HG02588 (cell line): ENCODE measurements around the gene FBXO24.
A peak's percentile ranks its signal among the peaks of the same experiment; 100 is the strongest.
"Not testable (repeated sequence)": the region's sequence is repeated elsewhere in the genome, so short reads cannot be mapped to it uniquely, and the experiment has no call there.

ENCODE experiments used
- ATAC-seq: cut with Tn5 transposase; IDR thresholded peaks from one replicate; pipeline ENCODE4 v1.9.1; 2021; ENCODE audit warnings: mild to moderate bottlenecking, moderate library complexity; ENCODE audit not compliant: unreplicated experiment

Gene FBXO24

DNA sequence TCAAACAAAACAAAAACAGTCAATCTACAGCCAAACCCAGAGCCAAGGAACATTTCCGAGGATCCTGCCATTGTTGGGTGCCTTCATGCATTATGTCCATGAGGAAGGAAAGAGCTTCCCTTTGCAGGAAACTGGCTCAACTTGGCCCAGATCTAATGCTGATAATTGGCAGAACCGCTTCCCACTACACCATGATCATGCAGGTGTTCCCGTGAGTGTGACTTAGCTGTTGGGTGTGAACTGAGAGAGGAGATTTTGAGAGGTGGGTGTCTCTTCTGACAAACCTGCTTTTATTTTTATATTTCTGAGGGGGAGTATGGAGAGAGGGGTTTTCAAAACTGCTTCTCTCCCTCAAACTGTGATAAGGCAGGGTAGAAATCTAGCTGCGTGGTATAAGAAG lies 27.0 kb upstream of the FBXO24 start:
- ATAC-seq = no peak

DNA sequence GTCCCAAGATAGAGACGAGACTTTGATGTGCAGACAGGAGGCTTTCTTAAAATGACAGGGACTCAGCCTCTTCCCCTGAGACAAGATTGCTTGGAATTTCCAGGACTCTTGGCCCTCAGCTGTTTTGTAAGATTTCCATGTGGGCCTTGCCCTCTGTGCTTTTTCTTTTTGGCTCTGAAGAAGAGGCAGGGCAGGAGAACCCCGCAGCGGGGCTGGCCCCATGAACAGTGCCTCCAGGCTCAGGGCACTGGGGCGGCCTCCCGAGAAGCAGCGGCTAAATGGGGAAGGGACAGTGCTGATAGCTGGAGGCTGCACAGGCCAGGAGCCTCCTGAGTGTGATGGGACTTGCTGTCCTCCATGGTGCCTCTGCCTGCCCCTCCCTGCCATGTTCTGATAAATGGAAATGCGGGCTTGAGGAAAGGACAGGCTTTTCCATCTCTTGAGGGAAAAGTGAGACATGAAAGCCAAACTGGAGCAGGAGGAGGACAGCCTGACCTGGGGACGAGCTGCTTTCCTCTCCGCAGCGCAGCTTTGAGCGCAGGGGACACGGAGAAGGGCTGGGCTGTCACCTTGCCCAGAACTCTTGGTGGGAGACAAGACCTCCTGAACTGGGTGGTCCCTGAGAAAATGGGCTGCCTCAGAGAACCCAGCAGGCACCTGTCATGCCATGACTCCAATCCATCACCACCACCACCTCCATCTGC lies 24.5 kb upstream of the FBXO24 start:
- ATAC-seq = no peak

DNA sequence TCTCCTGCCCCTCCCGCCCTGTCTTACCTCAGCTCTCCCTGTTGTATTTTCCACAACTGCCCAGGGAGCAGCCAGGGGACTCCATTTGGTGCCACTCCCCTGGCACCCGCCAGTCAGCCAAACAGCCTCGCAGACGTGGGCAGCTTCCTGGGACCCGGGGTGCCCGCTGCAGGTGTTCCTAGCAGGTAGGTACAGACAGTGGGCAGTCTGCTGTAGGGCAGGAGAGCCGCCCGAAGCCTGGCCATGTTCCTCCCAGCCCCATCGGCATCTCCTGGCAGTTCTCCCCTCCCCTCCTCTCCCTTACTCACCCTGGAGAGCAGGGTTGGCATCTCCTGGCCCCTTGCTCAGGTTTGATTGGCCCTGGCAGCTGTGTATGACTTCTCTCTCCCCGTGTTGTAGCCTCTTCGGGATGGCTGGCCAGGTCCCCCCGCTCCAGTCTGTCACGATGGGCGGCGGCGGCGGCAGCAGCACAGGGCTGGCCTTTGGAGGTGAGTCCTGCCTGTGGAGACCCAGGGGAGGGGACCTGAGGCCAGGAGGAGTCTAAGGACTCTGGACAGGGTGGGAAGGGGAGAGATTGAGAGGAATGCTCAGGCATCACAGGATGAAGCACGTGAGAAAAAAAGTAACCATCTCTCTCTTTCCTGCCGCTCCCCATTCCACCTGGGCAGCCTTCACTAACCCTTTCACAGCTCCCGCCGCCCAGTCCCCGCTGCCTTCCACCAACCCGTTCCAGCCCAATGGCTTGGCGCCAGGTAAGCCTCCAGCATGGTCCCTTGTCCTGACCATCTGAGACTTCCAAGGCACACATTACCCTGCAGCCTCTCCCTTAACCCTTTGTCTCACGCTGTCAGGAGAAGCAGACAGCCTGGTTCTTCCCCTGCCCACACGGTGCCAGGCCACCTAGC lies 23.7 kb upstream of the FBXO24 start:
- ATAC-seq = no peak

- no peak for ATAC-seq
These were observed 23.0 kb upstream of the FBXO24 start for GRCh38 chr7:100563100-100563564.

DNA sequence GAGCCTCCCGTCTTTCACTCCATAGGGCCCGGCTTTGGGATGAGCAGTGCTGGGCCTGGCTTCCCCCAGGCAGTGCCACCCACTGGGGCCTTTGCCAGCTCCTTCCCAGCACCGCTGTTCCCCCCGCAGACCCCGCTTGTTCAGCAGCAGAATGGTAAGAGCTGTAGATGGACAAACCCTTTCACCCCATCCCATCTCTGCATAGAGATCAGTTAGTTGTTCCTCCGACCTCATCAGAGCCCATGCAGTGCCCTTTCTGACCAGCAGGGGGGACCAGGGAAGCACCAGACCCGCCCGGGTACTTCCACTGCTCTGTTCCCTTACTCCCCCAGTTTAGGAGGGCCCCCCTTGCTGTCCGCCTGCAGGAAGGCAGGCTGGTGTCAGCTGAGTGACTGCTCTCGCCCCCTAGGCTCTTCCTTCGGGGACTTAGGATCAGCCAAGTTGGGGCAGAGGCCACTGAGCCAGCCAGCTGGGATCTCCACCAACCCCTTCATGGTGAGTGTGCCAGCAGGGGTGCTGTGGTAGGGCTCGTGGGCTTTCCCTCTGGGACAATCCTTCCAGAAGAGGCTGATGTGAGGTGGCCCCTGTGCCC lies 22.2 kb upstream of the FBXO24 start:
- peak; percentile 45 for ATAC-seq

GRCh38 chr7:100564405-100564804 lies 21.7 kb upstream of the FBXO24 start:
- not testable (repeated sequence) for ATAC-seq

DNA sequence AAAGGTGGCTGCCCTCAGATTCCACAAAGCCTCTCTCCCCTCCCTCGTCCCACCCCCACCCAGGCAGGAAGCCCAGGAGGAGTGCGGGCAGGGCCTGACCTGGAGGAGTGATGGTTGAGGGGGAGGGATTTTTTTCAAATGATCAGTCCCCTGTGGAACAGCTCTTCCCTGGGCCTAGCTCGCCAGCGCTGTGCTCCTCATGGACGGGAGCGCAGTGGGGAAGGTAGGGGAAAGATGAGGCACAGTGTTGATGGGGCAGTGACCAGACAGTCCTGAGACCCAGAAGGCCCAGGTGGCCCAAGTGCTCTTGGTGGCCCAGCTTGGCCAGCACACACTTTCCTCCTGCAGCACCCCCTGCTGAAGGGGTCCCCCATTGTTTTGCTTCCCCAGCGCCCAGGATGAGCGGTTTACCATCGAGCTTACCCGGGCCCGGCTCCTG lies 21.0 kb upstream of the FBXO24 start:
- no peak for ATAC-seq

DNA sequence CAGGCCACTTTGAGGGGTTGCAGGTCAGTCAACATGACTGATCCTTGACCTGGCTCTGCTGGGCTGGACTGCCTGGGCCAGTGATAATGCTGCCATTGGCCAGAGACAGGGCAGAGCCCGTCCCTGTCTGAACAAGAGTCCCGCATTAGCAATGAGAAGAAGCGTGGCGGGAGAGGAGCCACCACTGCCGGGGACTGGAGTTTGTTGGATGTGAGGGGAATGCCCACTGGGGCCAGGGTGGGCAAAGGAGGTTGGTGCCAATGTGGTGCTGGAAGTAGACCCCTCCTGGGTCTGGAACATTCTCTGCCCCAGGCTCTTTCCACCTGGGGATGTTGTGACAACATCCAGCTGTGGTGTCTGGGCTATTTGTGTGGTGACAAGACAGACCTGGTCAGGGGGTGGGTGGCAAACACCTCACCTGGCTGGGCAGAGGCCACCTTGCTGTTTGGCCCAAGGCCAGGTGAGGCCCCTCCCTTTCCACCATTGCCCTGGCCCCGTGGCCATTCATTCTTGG lies 20.1 kb upstream of the FBXO24 start:
- ATAC-seq = no peak

- ATAC-seq = no peak
These were observed 18.9 kb upstream of the FBXO24 start for GRCh38 chr7:100567031-100567730.

DNA sequence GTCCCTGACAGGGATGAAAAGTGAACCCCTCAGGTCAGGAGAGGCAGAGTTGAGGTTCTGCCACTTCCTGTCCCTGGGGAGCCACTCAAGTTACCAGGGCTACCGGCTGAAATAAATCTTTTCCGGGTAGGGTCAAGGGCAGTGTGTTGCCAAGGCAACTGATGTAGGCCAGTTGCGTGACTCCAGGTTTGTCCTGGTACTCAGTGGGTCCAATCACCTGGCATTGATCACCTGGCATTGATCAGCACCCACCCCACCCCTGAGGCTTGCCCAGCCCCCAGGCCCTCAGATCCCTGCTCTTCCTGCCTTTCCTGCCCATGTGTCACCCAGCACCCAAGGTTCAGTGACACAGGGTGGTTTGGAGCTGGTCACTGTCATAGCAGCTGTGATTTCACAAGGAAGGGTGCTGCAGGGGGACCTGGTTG lies 18.4 kb upstream of the FBXO24 start:
- no peak for ATAC-seq

GRCh38 chr7:100568176-100568895 lies 17.8 kb upstream of the FBXO24 start:
- ATAC-seq = no peak

GRCh38 chr7:100568896-100569844 lies 17.0 kb upstream of the FBXO24 start:
- peak; percentile 43 for ATAC-seq

GRCh38 chr7:100570954-100571828 lies 14.9 kb upstream of the FBXO24 start:
- no peak for ATAC-seq

GRCh38 chr7:100571829-100572116 lies 14.4 kb upstream of the FBXO24 start:
- ATAC-seq = no peak

- ATAC-seq = no peak
These were observed 13.7 kb upstream of the FBXO24 start for GRCh38 chr7:100572281-100572948.

DNA sequence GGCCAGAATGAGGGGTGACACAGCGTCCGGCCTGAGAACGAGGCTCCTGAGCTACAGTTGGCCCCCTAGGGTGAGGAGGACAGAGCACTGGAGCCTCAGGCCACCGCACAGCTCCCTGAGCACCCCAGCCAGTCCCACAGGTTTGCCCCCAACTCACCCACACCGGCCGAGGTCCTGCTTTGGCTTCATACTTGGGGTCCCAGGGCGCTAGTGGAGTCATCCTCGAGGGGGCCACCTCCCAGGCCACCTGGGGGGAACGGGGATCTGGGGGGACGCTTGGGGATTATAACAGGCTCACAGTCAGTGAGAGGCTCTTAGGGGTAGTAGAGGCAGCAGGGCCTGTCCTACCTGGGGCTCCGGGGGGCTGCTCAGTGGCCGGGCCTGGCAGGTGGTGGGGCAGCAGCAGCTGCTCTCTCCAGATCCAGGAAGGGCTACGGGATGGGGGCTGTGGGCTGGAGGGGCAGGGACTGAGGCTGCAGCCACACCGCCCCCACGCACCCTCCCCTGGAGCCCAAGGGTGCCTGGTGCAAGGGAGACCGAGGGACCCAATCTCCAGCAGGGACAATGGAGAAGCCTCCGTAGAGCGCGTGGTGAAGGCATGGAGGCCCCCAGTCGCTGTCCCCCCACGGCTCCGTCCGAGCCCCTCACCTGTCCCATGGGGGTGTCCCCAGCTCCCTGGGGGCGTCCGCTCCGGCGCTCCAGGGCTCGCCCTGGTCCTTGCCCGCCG lies 13.0 kb upstream of the FBXO24 start:
- no peak for ATAC-seq
